T1000 (cell line): ENCODE data around the gene ALB.
"Not testable (repeated sequence)": the region's sequence is repeated elsewhere in the genome, so short reads cannot be mapped to it uniquely, and the experiment has no call there.

ENCODE experiments used
- DNase-seq: peaks from one replicate; lab custom pipeline; 2025; ENCODE audit warnings: mixed read lengths; lab: John Stamatoyannopoulos, UW

Gene ALB

GRCh38 chr4:73404042-73404441 lies at the start of gene ALB:
ALB (plus strand) TSS chr4:73404287; CDS start chr4:73404328, 41 bp downstream.
- no peak for DNase-seq

- not testable (repeated sequence) for DNase-seq
Measured at GRCh38 chr4:73357174-73357573, 46.9 kb upstream of the ALB start.

GRCh38 chr4:73369506-73370199 lies 34.4 kb upstream of the ALB start:
- not testable (repeated sequence) for DNase-seq

GRCh38 chr4:73375328-73375741 lies 28.8 kb upstream of the ALB start:
- DNase-seq: no peak

GRCh38 chr4:73376251-73376650 lies 27.8 kb upstream of the ALB start:
- DNase-seq: no peak

GRCh38 chr4:73376976-73377375 lies 27.1 kb upstream of the ALB start:
- DNase-seq: no peak

- DNase-seq: no peak
Measured at GRCh38 chr4:73378887-73379286, 25.2 kb upstream of the ALB start.

GRCh38 chr4:73379946-73380345 lies 24.1 kb upstream of the ALB start:
- no peak for DNase-seq

- DNase-seq: no peak
Measured at GRCh38 chr4:73381214-73381613, 22.9 kb upstream of the ALB start.

GRCh38 chr4:73383452-73383851 lies 20.6 kb upstream of the ALB start:
- DNase-seq: no peak

GRCh38 chr4:73387552-73387951 lies 16.5 kb upstream of the ALB start:
- no peak for DNase-seq

- no peak for DNase-seq
Measured at GRCh38 chr4:73388887-73389286, 15.2 kb upstream of the ALB start.

GRCh38 chr4:73389663-73390062 lies 14.4 kb upstream of the ALB start:
- DNase-seq: not testable (repeated sequence)

GRCh38 chr4:73391774-73392173 lies 12.3 kb upstream of the ALB start:
- no peak for DNase-seq

GRCh38 chr4:73392936-73393335 lies 11.2 kb upstream of the ALB start:
- no peak for DNase-seq

- DNase-seq: no peak
Measured at GRCh38 chr4:73396304-73396703, 7.8 kb upstream of the ALB start.

- DNase-seq: no peak
Measured at GRCh38 chr4:73396993-73397972, 6.8 kb upstream of the ALB start.

- DNase-seq: no peak
Measured at GRCh38 chr4:73401412-73401811, 2.7 kb upstream of the ALB start.

- DNase-seq: no peak
Measured at GRCh38 chr4:73404457-73404856, 370 bp downstream of the ALB start.

GRCh38 chr4:73405138-73405537 lies 1.1 kb downstream of the ALB start:
- no peak for DNase-seq

GRCh38 chr4:73406548-73406875 lies 2.4 kb downstream of the ALB start:
- DNase-seq: no peak

GRCh38 chr4:73407227-73407673 lies 3.2 kb downstream of the ALB start:
- DNase-seq: no peak
